HepG2 (cell line): Measurements from ENCODE around the gene CHST2. TPM values are rescaled to one million over a fixed set of nuclear protein-coding genes. Genes with fewer than 3 reads are reported as not detected.

ENCODE experiments used
- ATAC-seq: fragments of 200-7000 bp; cut with Tn5 transposase; 3 replicates; pipeline ENCODE4 v1.9.1; 2020; ENCODE audit warnings: mild to moderate bottlenecking, moderate library complexity
- BruUV-seq: library from RNA; stranded (reverse); fragments of 400-500 nt; replicated peaks from 2 replicates; lab custom pipeline; 2021; lab: Mats Ljungman, UMichigan
- CTCF ChIA-PET: fragments of 300-600 bp; formaldehyde crosslinking; extraction: SDS; loops from one replicate; lab custom pipeline; 2021; ENCODE audit warnings: low total read pairs, inconsistent platforms, low intra/inter-chr PET ratio; lab: Yijun Ruan, JAX
- POLR2A ChIA-PET: fragments of 350-600 bp; sonication (Branson Sonifier 250); formaldehyde crosslinking; loops from one replicate; lab custom pipeline; 2020; ENCODE audit warnings: antibody characterized with exemption, inconsistent platforms; lab: Yijun Ruan, JAX
- DNase-seq: peaks from one replicate; pipeline ENCODE4 v3.0.0-alpha.2; 2015; ENCODE audit warnings: low spot score
- FAIRE-seq: peaks from 3 replicates; lab custom pipeline; 2011; peaks lifted over from hg19 to GRCh38; lab: Jason Lieb, UNC
- H2AFZ ChIP-seq: one replicate; pipeline ENCODE4 v1.6.1; 2011; ENCODE audit warnings: low read length, inconsistent platforms
- H3K27ac ChIP-seq: fragments of 300-600 bp; 3 replicates; pipeline ENCODE4 v1.8.0; 2011; ENCODE audit warnings: mixed run types, mild to moderate bottlenecking, mixed read lengths, low read length, inconsistent platforms; ENCODE audit not compliant: insufficient read depth; ENCODE audit errors: extremely low read length
- H3K27me3 ChIP-seq, 2 experiments: fragments of 200-600 bp in 1 of 2; 2 replicates in 1 of 2; 3 replicates in 1 of 2; pipeline versions ENCODE4 v1.6.0 to v1.8.0; 2011; ENCODE audit warnings: low read length in 2 of 2, mild to moderate bottlenecking in 2 of 2, moderate library complexity in 2 of 2, inconsistent platforms in 1 of 2; ENCODE audit not compliant: insufficient read depth in 2 of 2, control insufficient read depth in 1 of 2
- H3K36me3 ChIP-seq, 2 experiments: fragments of 200-600 bp in 1 of 2; replicated peaks in 1 of 2; 2 replicates in 1 of 2; 3 replicates in 1 of 2; pipeline versions ENCODE4 v1.5.1 to v1.8.0; 2011; ENCODE audit warnings: low read length in 2 of 2, inconsistent platforms in 1 of 2; ENCODE audit not compliant: insufficient read depth in 2 of 2, control insufficient read depth in 1 of 2
- H3K4me1 ChIP-seq: 2 replicates; pipeline ENCODE4 v1.5.1; 2012; ENCODE audit warnings: low read length, inconsistent platforms; ENCODE audit not compliant: insufficient read depth
- H3K4me2 ChIP-seq: 2 replicates; pipeline ENCODE4 v1.6.0; 2011; ENCODE audit warnings: low read depth, low read length, inconsistent platforms
- H3K4me3 ChIP-seq, 3 experiments: fragments of 200-600 bp in 1 of 3; sonication (generic), shearing (Covaris generic) in 1 of 3; replicated peaks in 1 of 3; 2 replicates each; pipeline ENCODE4 v1.5.1; 2011 to 2016; ENCODE audit warnings: low read length in 3 of 3, inconsistent platforms in 2 of 3, low read depth in 2 of 3, mild to moderate bottlenecking in 2 of 3, control low read depth in 1 of 3, mixed read lengths in 1 of 3; ENCODE audit not compliant: insufficient read depth in 1 of 3
- H3K79me2 ChIP-seq: one replicate; pipeline ENCODE4 v1.6.1; 2011; ENCODE audit warnings: low read length, inconsistent platforms; ENCODE audit not compliant: insufficient read depth
- H3K9ac ChIP-seq: 2 replicates; pipeline ENCODE4 v1.6.0; 2011; ENCODE audit warnings: mild to moderate bottlenecking, low read depth, low read length, inconsistent platforms; ENCODE audit not compliant: insufficient read depth
- H3K9me3 ChIP-seq: 2 replicates; pipeline ENCODE4 v1.5.1; 2012; ENCODE audit warnings: mild to moderate bottlenecking, low read length
- H4K20me1 ChIP-seq: 2 replicates; pipeline ENCODE4 v1.6.0; 2011; ENCODE audit warnings: inconsistent platforms, mild to moderate bottlenecking, low read length, moderate library complexity; ENCODE audit not compliant: insufficient read depth
- ATF7 ChIP-seq, 2 experiments: fragments of 450-650 bp in 1 of 2; sonication (generic) in 1 of 2; formaldehyde crosslinking in 1 of 2; IDR thresholded peaks; 2 replicates each; pipeline versions ENCODE4 v1.4.0 to v1.6.1; 2016 to 2020; ENCODE audit warnings: antibody characterized with exemption in 1 of 2, mild to moderate bottlenecking in 1 of 2, missing genetic modification reagents in 1 of 2
- ATM ChIP-seq: fragments of 450-650 bp; IDR thresholded peaks from 2 replicates; pipeline ENCODE4 v1.7.1; 2017; ENCODE audit warnings: mild to moderate bottlenecking, borderline replicate concordance
- TMF1 ChIP-seq: sonication (generic); formaldehyde crosslinking; IDR thresholded peaks from 2 replicates; pipeline ENCODE4 v1.8.1; 2022; ENCODE audit warnings: low read depth, missing genetic modification reagents
- ZNF234 ChIP-seq: sonication (generic); formaldehyde crosslinking; conservative IDR thresholded peaks from 2 replicates; pipeline ENCODE4 v1.5.1; 2020; ENCODE audit warnings: mild to moderate bottlenecking, missing genetic modification reagents
- ZNF556 ChIP-seq: sonication (generic); formaldehyde crosslinking; IDR thresholded peaks from 2 replicates; pipeline ENCODE4 v1.4.0; 2020; ENCODE audit warnings: mild to moderate bottlenecking, missing genetic modification reagents, borderline replicate concordance
- ZNF644 ChIP-seq: IDR thresholded peaks from 2 replicates; pipeline ENCODE4 v1.6.1; 2016; ENCODE audit warnings: low read depth
- ZNF646 ChIP-seq: sonication (generic); formaldehyde crosslinking; IDR thresholded peaks from 2 replicates; pipeline ENCODE4 v1.9.0; 2021; ENCODE audit warnings: mild to moderate bottlenecking, missing genetic modification reagents
- ZNF788 ChIP-seq: sonication (generic); formaldehyde crosslinking; IDR thresholded peaks from 2 replicates; pipeline ENCODE4 v1.5.0; 2020; ENCODE audit warnings: mild to moderate bottlenecking, missing genetic modification reagents, borderline replicate concordance
- WGBS: methylation state at CpG from one replicate; pipeline ENCODE4 v1.1.6; 2017; ENCODE audit warnings: low lambda C conversion rate; 5-methylcytosine and 5-hydroxymethylcytosine counted together
- in situ Hi-C: cut with HindIII; loops from 2 replicates; pipeline ENCODE4 v1.10.0; 2017; ENCODE audit warnings: low pct_unique_long_range_greater_than_20kb; ENCODE audit not compliant: extremely low pct_ligation_motif_present
- intact Hi-C: fragments of 100-400 bp; cut with micrococcal nuclease; formaldehyde crosslinking; loops from one replicate; pipeline ENCODE4 v1.10.0; 2022; ENCODE audit not compliant: unreplicated experiment
- polyA plus RNA-seq, 8 experiments: library from polyadenylated mRNA; depleted of rRNA in 3 of 8; stranded (reverse) in 7 of 8; unstranded in 1 of 8; fragments of >200 nt; fragmentation: Illumina TruSeq in 4 of 8; extraction: Trizol in 4 of 8; gene quantifications; 2 replicates each; pipeline versions ENCODE4 v1.2.1 to v1.2.3, GENCODE V29; 2011 to 2016; ENCODE audit warnings: low read depth in 4 of 8, missing spikeins in 1 of 8, mixed read lengths in 1 of 8; ENCODE audit not compliant: insufficient read depth in 1 of 8
- total RNA-seq, 5 experiments: library from RNA; depleted of rRNA; stranded (reverse); fragments of >200 nt; fragmentation: Illumina TruSeq; extraction: Trizol; gene quantifications; 2 replicates each; pipeline ENCODE4 v1.2.3, GENCODE V29; 2016; ENCODE audit warnings: low read depth in 1 of 5

CHST2 gene
- total and polyA plus RNA-seq, 2 of the 13 experiments (the other 11 are each of a cell fraction or from before 2014, with no cell fraction given), result not detected

GRCh38 chr3:143084856-143085731 lies 34.5 kb upstream of the CHST2 start (continued):
- TF ChIP-seq ZNF646 (no peak), ZNF788 (CRISPR knock-in tag) (no peak), ZNF556 (CRISPR knock-in tag) (no peak), ZNF644 (CRISPR knock-in tag) (no peak), TMF1 (CRISPR knock-in tag) (no peak)

- Histone ChIP-seq H3K4me1 (no peaks in the 10 kb centered on the region), H3K9ac (no peak overlapping the region), H3K4me3 (no peak overlapping the region), H3K9me3 (no peaks in the 10 kb centered on the region), H3K79me2 (no peaks in the 10 kb centered on the region), H3K4me2 (no peak overlapping the region), H2AFZ (no peak overlapping the region), H3K27ac (no peak overlapping the region), H3K36me3 (no peaks in the 10 kb centered on the region), H3K27me3 (peaks cover 0 to 6% of the 10 kb centered on the region in 2 experiments; a peak in 3 of 5 replicates), H4K20me1 (no peaks in the 10 kb centered on the region)
- 0% methylated on average over 1 of the region's 1 CpG for WGBS
- intact Hi-C loops (no loop called here), in situ Hi-C loops (no loop called here)
- DNase-seq (no peak), ATAC-seq (no peak), FAIRE-seq (no peak)
- ChIA-PET CTCF (no interaction called here), POLR2A (no interaction called here)
- no TSS peak for BruUV-seq
- TF ChIP-seq ATM, result no peak
- peak; percentile 83 for TF ChIP-seq ATF7 (IDR thresholded peaks at IDR 0.05)
- TF ChIP-seq ATF7 (CRISPR knock-in tag; IDR thresholded peaks at IDR 0.05), result no peak
- no peak for TF ChIP-seq ZNF234 (CRISPR knock-in tag)
Observed at GRCh38 chr3:143088835-143089234, 30.7 kb upstream of the CHST2 start.
